Measurements from ENCODE around the gene DCLRE1A.

DNA sequence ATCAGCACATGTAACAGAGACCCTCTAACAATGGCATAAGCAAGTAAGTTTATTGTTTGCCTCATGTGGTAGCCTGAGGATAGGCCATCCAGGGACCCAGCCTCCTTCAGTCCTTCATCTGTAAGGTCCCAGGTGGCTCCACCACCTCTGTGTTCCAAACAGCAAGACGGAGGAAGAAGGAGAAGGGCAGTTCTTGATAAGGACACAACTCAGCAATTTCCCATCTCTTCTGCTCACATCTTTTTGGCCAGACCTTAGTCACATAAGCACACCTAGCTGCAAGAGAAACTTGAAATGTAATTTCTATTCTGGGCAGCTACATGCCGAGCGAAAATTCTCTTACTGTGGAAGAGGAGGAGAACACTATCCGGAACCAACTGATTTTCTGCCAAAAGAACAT is 33.9 kb downstream of the DCLRE1A start:
- TF ChIP-seq ZNF274 (IDR thresholded peaks at IDR 0.05; ENCODE audit: insufficient read depth, insufficient read length) (no peak), CEBPB (IDR thresholded peaks at IDR 0.05; ENCODE audit: borderline replicate concordance in 1 of 2, low read depth in 2 of 2, low read length in 2 of 2) (no peak), POLR2A (IDR thresholded peaks at IDR 0.05; ENCODE audit: low read depth, low read length) (no peak), NFIC (IDR thresholded peaks at IDR 0.05; ENCODE audit: low read depth, low read length) (no peak), NR2F1 (conservative IDR thresholded peaks at IDR 0.05) (no peak), POLR2AphosphoS2 (IDR thresholded peaks at IDR 0.05; ENCODE audit: low read depth, low read length) (no peak), SRF (IDR thresholded peaks at IDR 0.05; ENCODE audit: low read depth in 2 of 2, low read length in 2 of 2) (no peak), BMI1 (IDR thresholded peaks at IDR 0.05; ENCODE audit: borderline replicate concordance) (no peak), HDAC2 (IDR thresholded peaks at IDR 0.05) (no peak), SREBF2 (IDR thresholded peaks at IDR 0.05; ENCODE audit: low read length) (no peak), EGR1 (IDR thresholded peaks at IDR 0.05; ENCODE audit: borderline replicate concordance in 1 of 2, low read depth in 2 of 2, low read length in 2 of 2) (no peak)
- TF ChIP-seq, protein P1, sequence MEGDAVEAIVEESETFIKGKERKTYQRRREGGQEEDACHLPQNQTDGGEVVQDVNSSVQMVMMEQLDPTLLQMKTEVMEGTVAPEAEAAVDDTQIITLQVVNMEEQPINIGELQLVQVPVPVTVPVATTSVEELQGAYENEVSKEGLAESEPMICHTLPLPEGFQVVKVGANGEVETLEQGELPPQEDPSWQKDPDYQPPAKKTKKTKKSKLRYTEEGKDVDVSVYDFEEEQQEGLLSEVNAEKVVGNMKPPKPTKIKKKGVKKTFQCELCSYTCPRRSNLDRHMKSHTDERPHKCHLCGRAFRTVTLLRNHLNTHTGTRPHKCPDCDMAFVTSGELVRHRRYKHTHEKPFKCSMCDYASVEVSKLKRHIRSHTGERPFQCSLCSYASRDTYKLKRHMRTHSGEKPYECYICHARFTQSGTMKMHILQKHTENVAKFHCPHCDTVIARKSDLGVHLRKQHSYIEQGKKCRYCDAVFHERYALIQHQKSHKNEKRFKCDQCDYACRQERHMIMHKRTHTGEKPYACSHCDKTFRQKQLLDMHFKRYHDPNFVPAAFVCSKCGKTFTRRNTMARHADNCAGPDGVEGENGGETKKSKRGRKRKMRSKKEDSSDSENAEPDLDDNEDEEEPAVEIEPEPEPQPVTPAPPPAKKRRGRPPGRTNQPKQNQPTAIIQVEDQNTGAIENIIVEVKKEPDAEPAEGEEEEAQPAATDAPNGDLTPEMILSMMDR (IDR thresholded peaks at IDR 0.05 in 2 of 3, conservative IDR thresholded peaks at IDR 0.05 in 1 of 3; ENCODE audit: control insufficient read depth in 2 of 3, extremely low read depth in 1 of 3, insufficient read depth in 1 of 3, low read depth in 3 of 3, low read length in 3 of 3): no peak

Data from GM12878 (cell line).